ENCODE data around the gene SMIM14.

SMIM14 gene

GRCh38 chr4:39597695-39598381 lies 40.8 kb downstream of the SMIM14 start:
- no peak for TF ChIP-seq CTCF (IDR thresholded peaks at IDR 0.05; ENCODE audit: low read depth, low read length)
- no peak overlapping the region for H3K4me3 ChIP-seq (replicated peaks in 1 of 2; ENCODE audit: low read depth in 2 of 2, low read length in 2 of 2)
- DNase-seq (ENCODE audit: low read depth in 2 of 2), result no peak

- H3K4me3 ChIP-seq (replicated peaks in 1 of 2; ENCODE audit: low read depth in 2 of 2, low read length in 2 of 2), result no peak overlapping the region
- TF ChIP-seq CTCF (IDR thresholded peaks at IDR 0.05; ENCODE audit: low read depth, low read length), result no peak
- DNase-seq (ENCODE audit: low read depth in 2 of 2), result peak in 1 of 2 donors; percentile 52
Measured at GRCh38 chr4:39596971-39597370, 41.7 kb downstream of the SMIM14 start.

GRCh38 chr4:39591290-39591689 lies 47.4 kb downstream of the SMIM14 start:
- DNase-seq (ENCODE audit: low read depth in 2 of 2), result peak; percentile 35 to 39
- no peak overlapping the region for H3K4me3 ChIP-seq (replicated peaks in 1 of 2; ENCODE audit: low read depth in 2 of 2, low read length in 2 of 2)
- no peak for TF ChIP-seq CTCF (IDR thresholded peaks at IDR 0.05; ENCODE audit: low read depth, low read length)

GRCh38 chr4:39587881-39588280 lies 50.8 kb downstream of the SMIM14 start:
- DNase-seq (ENCODE audit: low read depth in 2 of 2), result peak; percentile 54 to 91
- no peak for TF ChIP-seq CTCF (IDR thresholded peaks at IDR 0.05; ENCODE audit: low read depth, low read length)

GRCh38 chr4:39574946-39575345 lies 63.7 kb downstream of the SMIM14 start:
- DNase-seq (ENCODE audit: low read depth in 2 of 2), result peak in 1 of 2 donors; percentile 24
- no peak for TF ChIP-seq CTCF (IDR thresholded peaks at IDR 0.05; ENCODE audit: low read depth, low read length)
- no peak overlapping the region for H3K4me3 ChIP-seq (replicated peaks in 1 of 2; ENCODE audit: low read depth in 2 of 2, low read length in 2 of 2)

More at GRCh38 chr4:39587881-39588280, 50.8 kb downstream of the SMIM14 start:
- H3K4me3 ChIP-seq (replicated peaks in 1 of 2; ENCODE audit: low read depth in 2 of 2, low read length in 2 of 2), result no peak overlapping the region

- no peak overlapping the region for H3K4me3 ChIP-seq (replicated peaks in 1 of 2; ENCODE audit: low read depth in 2 of 2, low read length in 2 of 2)
- TF ChIP-seq CTCF (IDR thresholded peaks at IDR 0.05; ENCODE audit: low read depth, low read length), result no peak
- no peak for DNase-seq (ENCODE audit: low read depth in 2 of 2)
Measured at GRCh38 chr4:39571504-39571903, 67.2 kb downstream of the SMIM14 start.

GRCh38 chr4:39571054-39571453 lies 67.6 kb downstream of the SMIM14 start:
- TF ChIP-seq CTCF (IDR thresholded peaks at IDR 0.05; ENCODE audit: low read depth, low read length), result no peak
- no peak for DNase-seq (ENCODE audit: low read depth in 2 of 2)

More at GRCh38 chr4:39571054-39571453, 67.6 kb downstream of the SMIM14 start:
- no peak overlapping the region for H3K4me3 ChIP-seq (replicated peaks in 1 of 2; ENCODE audit: low read depth in 2 of 2, low read length in 2 of 2)
